ENCODE measurements around the gene MDGA2.

MDGA2 gene

DNA sequence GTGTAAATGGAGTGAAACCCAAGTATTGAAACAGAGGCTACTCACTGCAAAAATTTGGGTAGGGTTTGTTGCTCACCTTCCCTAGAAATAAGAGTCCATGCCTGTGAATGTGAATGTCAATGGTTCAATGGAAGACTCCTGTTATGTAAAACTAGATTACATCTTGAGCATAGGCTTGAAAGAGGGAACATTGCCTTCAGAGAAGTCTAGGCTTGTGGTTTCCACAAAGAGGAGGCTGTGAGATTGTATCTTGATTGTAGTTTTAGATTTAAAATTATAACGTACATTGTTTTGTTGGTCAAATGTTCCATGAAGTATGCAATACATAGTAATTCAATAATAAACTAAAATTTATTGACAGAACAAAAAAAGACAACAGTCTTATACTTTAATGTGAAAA, 610.1 kb downstream of the MDGA2 start:
- DNase-seq (ENCODE audit: low read depth), result no peak
- no peak overlapping the region for H3K4me3 ChIP-seq (ENCODE audit: control insufficient read depth, low read depth, low read length)
- TF ChIP-seq, protein P1, sequence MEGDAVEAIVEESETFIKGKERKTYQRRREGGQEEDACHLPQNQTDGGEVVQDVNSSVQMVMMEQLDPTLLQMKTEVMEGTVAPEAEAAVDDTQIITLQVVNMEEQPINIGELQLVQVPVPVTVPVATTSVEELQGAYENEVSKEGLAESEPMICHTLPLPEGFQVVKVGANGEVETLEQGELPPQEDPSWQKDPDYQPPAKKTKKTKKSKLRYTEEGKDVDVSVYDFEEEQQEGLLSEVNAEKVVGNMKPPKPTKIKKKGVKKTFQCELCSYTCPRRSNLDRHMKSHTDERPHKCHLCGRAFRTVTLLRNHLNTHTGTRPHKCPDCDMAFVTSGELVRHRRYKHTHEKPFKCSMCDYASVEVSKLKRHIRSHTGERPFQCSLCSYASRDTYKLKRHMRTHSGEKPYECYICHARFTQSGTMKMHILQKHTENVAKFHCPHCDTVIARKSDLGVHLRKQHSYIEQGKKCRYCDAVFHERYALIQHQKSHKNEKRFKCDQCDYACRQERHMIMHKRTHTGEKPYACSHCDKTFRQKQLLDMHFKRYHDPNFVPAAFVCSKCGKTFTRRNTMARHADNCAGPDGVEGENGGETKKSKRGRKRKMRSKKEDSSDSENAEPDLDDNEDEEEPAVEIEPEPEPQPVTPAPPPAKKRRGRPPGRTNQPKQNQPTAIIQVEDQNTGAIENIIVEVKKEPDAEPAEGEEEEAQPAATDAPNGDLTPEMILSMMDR (conservative IDR thresholded peaks at IDR 0.05; ENCODE audit: control insufficient read depth, insufficient read depth, low read depth, low read length), result no peak

- H3K4me3 ChIP-seq (ENCODE audit: control insufficient read depth, low read depth, low read length), result no peak overlapping the region
- TF ChIP-seq, protein P1 (conservative IDR thresholded peaks at IDR 0.05; ENCODE audit: control insufficient read depth, insufficient read depth, low read depth, low read length), result no peak
- DNase-seq (ENCODE audit: low read depth), result no peak
Observed at GRCh38 chr14:47060050-47060449, 615.4 kb downstream of the MDGA2 start.

- DNase-seq (ENCODE audit: low read depth), result no peak
- TF ChIP-seq, protein P1 (conservative IDR thresholded peaks at IDR 0.05; ENCODE audit: control insufficient read depth, insufficient read depth, low read depth, low read length), result no peak
- no peak overlapping the region for H3K4me3 ChIP-seq (ENCODE audit: control insufficient read depth, low read depth, low read length)
Observed at GRCh38 chr14:47057364-47057763, 618.0 kb downstream of the MDGA2 start.

DNA sequence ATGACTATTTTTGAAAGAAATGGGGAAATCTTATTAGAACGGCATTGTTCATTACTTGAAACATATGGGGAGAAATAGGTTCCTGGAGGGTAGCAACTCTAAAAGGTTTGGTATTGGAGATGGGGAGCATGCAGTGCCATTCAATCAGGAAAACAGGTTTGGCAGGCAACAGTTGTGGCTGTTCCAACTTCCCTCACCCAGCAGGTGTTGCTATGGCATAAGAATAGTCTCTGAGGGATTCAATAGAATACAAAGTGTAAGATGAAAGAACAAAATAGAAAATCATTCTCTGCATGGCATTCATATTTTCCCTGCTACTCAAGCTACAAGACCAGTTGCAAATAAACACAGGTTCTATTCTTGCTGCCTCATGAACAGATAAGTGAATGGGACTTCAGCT, 630.6 kb downstream of the MDGA2 start:
- H3K4me3 ChIP-seq (ENCODE audit: control insufficient read depth, low read depth, low read length), result no peak overlapping the region
- DNase-seq (ENCODE audit: low read depth), result no peak
- TF ChIP-seq, protein P1 (conservative IDR thresholded peaks at IDR 0.05; ENCODE audit: control insufficient read depth, insufficient read depth, low read depth, low read length), result no peak

GRCh38 chr14:47040550-47040949, 634.9 kb downstream of the MDGA2 start:
- peak; percentile 0 for DNase-seq (ENCODE audit: low read depth)
- TF ChIP-seq, protein P1 (conservative IDR thresholded peaks at IDR 0.05; ENCODE audit: control insufficient read depth, insufficient read depth, low read depth, low read length), result no peak

GRCh38 chr14:47039336-47039735, 636.1 kb downstream of the MDGA2 start:
- TF ChIP-seq, protein P1 (conservative IDR thresholded peaks at IDR 0.05; ENCODE audit: control insufficient read depth, insufficient read depth, low read depth, low read length), result no peak
- H3K4me3 ChIP-seq (ENCODE audit: control insufficient read depth, low read depth, low read length), result no peak overlapping the region
- no peak for DNase-seq (ENCODE audit: low read depth)

More at GRCh38 chr14:47040550-47040949, 634.9 kb downstream of the MDGA2 start:
- no peak overlapping the region for H3K4me3 ChIP-seq (ENCODE audit: control insufficient read depth, low read depth, low read length)

- no peak for DNase-seq (ENCODE audit: low read depth)
- TF ChIP-seq, protein P1 (conservative IDR thresholded peaks at IDR 0.05; ENCODE audit: control insufficient read depth, insufficient read depth, low read depth, low read length), result no peak
- H3K4me3 ChIP-seq (ENCODE audit: control insufficient read depth, low read depth, low read length), result no peak overlapping the region
Observed at GRCh38 chr14:47022721-47023120, 652.7 kb downstream of the MDGA2 start.
